ENCODE data around the gene TEAD1.

TEAD1 gene

GRCh38 chr11:12667646-12668045 lies 6.6 kb upstream of the TEAD1 start:
- DNase-seq = no peak

- no peak for DNase-seq
Measured at GRCh38 chr11:12668166-12668565, 6.1 kb upstream of the TEAD1 start.

GRCh38 chr11:12669930-12670329 lies 4.3 kb upstream of the TEAD1 start:
- no peak for DNase-seq

- no peak for DNase-seq
Measured at GRCh38 chr11:12671370-12671769, 2.9 kb upstream of the TEAD1 start.

- DNase-seq = no peak
Measured at GRCh38 chr11:12673601-12673923, 659 bp upstream of the TEAD1 start.

- DNase-seq = peak; percentile 18
Measured at GRCh38 chr11:12674571-12674935, 332 bp downstream of the TEAD1 start.

GRCh38 chr11:12674936-12675696 lies 895 bp downstream of the TEAD1 start:
- peak; percentile 9 for DNase-seq

GRCh38 chr11:12675951-12676711 lies 1.9 kb downstream of the TEAD1 start:
- peak; percentile 2 for DNase-seq

- DNase-seq = no peak
Measured at GRCh38 chr11:12677131-12677530, 2.9 kb downstream of the TEAD1 start.

GRCh38 chr11:12678092-12678491 lies 3.9 kb downstream of the TEAD1 start:
- DNase-seq = no peak

- no peak for DNase-seq
Measured at GRCh38 chr11:12678991-12679390, 4.8 kb downstream of the TEAD1 start.

GRCh38 chr11:12679471-12679870 lies 5.2 kb downstream of the TEAD1 start:
- no peak for DNase-seq

GRCh38 chr11:12680246-12680939 lies 6.2 kb downstream of the TEAD1 start:
- DNase-seq = peak; percentile 24

GRCh38 chr11:12680940-12681258 lies 6.7 kb downstream of the TEAD1 start:
- DNase-seq = no peak

- DNase-seq = no peak
Measured at GRCh38 chr11:12681466-12681865, 7.2 kb downstream of the TEAD1 start.

- DNase-seq = no peak
Measured at GRCh38 chr11:12682288-12682687, 8.1 kb downstream of the TEAD1 start.

- no peak for DNase-seq
Measured at GRCh38 chr11:12682737-12683500, 8.7 kb downstream of the TEAD1 start.

- no peak for DNase-seq
Measured at GRCh38 chr11:12683874-12684273, 9.7 kb downstream of the TEAD1 start.

GRCh38 chr11:12684315-12684714 lies 10.1 kb downstream of the TEAD1 start:
- no peak for DNase-seq

- no peak for DNase-seq
Measured at GRCh38 chr11:12684816-12685215, 10.6 kb downstream of the TEAD1 start.

- no peak for DNase-seq
Measured at GRCh38 chr11:12685229-12685628, 11.0 kb downstream of the TEAD1 start.

GRCh38 chr11:12686246-12687060 lies 12.2 kb downstream of the TEAD1 start:
- no peak for DNase-seq

Measured in activated CD4-positive, alpha-beta T cell treated with anti-CD3 and anti-CD28 coated beads for 48 hours (primary cell).